NB4 (cell line): ENCODE results near the gene TFCP2L1.

ENCODE experiments used
- MYC ChIP-seq: IDR thresholded peaks from 2 replicates; pipeline ENCODE4 v1.6.1; 2011; ENCODE audit warnings: low read depth, low read length
- POLR2A ChIP-seq: IDR thresholded peaks from 2 replicates; pipeline ENCODE4 v1.6.1; 2011; ENCODE audit warnings: mild to moderate bottlenecking; ENCODE audit not compliant: insufficient read length; ENCODE audit errors: extremely low read depth
- TF ChIP-seq, protein P1 (sequence below): IDR thresholded peaks from one replicate; pipeline ENCODE4 v1.5.1; 2012; ENCODE audit warnings: low read depth, low read length

DNA sequence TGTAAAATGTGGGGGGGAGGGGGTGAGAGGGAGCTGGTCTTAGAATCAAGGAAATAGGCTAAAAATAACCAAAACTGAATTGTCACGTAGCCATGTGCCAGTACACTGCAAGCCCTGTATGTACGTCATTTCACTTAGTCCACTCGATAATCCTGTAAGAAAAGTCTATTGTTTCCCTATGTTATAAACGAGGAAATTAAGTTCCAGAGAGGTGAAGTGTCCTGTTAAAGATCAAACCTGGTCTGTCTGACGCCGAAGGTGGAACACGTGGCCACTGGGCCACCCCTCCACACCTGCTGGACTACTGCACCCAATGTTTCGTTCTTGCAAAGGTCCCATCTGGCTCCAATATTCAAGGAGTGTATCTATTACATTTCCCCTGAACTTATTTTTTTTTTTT, 29.6 kb downstream of the TFCP2L1 start:
- TF ChIP-seq POLR2A (no peak), MYC (no peak)
- TF ChIP-seq, protein P1, sequence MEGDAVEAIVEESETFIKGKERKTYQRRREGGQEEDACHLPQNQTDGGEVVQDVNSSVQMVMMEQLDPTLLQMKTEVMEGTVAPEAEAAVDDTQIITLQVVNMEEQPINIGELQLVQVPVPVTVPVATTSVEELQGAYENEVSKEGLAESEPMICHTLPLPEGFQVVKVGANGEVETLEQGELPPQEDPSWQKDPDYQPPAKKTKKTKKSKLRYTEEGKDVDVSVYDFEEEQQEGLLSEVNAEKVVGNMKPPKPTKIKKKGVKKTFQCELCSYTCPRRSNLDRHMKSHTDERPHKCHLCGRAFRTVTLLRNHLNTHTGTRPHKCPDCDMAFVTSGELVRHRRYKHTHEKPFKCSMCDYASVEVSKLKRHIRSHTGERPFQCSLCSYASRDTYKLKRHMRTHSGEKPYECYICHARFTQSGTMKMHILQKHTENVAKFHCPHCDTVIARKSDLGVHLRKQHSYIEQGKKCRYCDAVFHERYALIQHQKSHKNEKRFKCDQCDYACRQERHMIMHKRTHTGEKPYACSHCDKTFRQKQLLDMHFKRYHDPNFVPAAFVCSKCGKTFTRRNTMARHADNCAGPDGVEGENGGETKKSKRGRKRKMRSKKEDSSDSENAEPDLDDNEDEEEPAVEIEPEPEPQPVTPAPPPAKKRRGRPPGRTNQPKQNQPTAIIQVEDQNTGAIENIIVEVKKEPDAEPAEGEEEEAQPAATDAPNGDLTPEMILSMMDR, result no peak
